GM23338 (cell line): ENCODE measurements around the gene FOXD2. TPM values are rescaled to one million over a fixed set of nuclear protein-coding genes. Genes with fewer than 3 reads are reported as not detected.

ENCODE experiments used
- ATAC-seq: fragments of 200-7000 bp; cut with Tn5 transposase; 3 replicates; pipeline ENCODE4 v1.9.1; 2020
- DNase-seq: peaks from one replicate; pipeline ENCODE4 v3.0.0-alpha.2; 2015; ENCODE audit warnings: low spot score
- H2AFZ ChIP-seq: fragments of 200-600 bp; sonication (generic); 2 replicates; pipeline ENCODE4 v1.8.0; 2016; ENCODE audit warnings: antibody characterized with exemption, mild to moderate bottlenecking, moderate library complexity
- H3F3A ChIP-seq: fragments of 200-600 bp; sonication (generic); replicated peaks from 2 replicates; pipeline ENCODE4 v1.8.0; 2017; ENCODE audit warnings: antibody characterized with exemption, mixed run types, low read depth
- H3K27ac ChIP-seq: fragments of 200-600 bp; sonication (generic); 2 replicates; pipeline ENCODE4 v1.6.1; 2016; ENCODE audit warnings: low read depth
- H3K27me3 ChIP-seq: fragments of 200-600 bp; sonication (generic); 2 replicates; pipeline ENCODE4 v1.8.0; 2016; ENCODE audit warnings: mild to moderate bottlenecking, mixed run types, moderate library complexity; ENCODE audit not compliant: insufficient read depth
- H3K36me3 ChIP-seq: fragments of 200-600 bp; sonication (generic); 2 replicates; pipeline ENCODE4 v1.8.0; 2016; ENCODE audit warnings: mild to moderate bottlenecking; ENCODE audit not compliant: insufficient read depth
- H3K4me1 ChIP-seq: fragments of 200-600 bp; sonication (generic); 2 replicates; pipeline ENCODE4 v1.8.0; 2016; ENCODE audit warnings: mild to moderate bottlenecking, moderate library complexity; ENCODE audit not compliant: insufficient read depth
- H3K4me2 ChIP-seq: fragments of 200-600 bp; sonication (generic); 2 replicates; pipeline ENCODE4 v1.7.1; 2017; ENCODE audit warnings: mixed run types
- H3K4me3 ChIP-seq: fragments of 200-600 bp; sonication (generic); 2 replicates; pipeline ENCODE4 v1.6.1; 2016; ENCODE audit warnings: mixed run types
- H3K79me2 ChIP-seq: fragments of 200-600 bp; sonication (generic); replicated peaks from 2 replicates; pipeline ENCODE4 v1.8.0; 2017; ENCODE audit warnings: mild to moderate bottlenecking; ENCODE audit not compliant: insufficient read depth
- H3K9me2 ChIP-seq: fragments of 200-600 bp; sonication (generic); 2 replicates; pipeline ENCODE4 v1.8.0; 2017; ENCODE audit not compliant: insufficient read depth
- H4K20me1 ChIP-seq: fragments of 200-600 bp; sonication (generic); replicated peaks from 2 replicates; pipeline ENCODE4 v1.8.0; 2017; ENCODE audit warnings: mild to moderate bottlenecking; ENCODE audit not compliant: insufficient read depth
- H3K27ac Mint-ChIP-seq: 2 replicates; pipeline ENCODE4 v1.8.0; 2020; ENCODE audit warnings: inconsistent platforms, mild to moderate bottlenecking, moderate library complexity, mixed read lengths
- H3K27me3 Mint-ChIP-seq: 3 replicates; pipeline ENCODE4 v1.8.0; 2022; ENCODE audit warnings: low read depth, mild to moderate bottlenecking, moderate library complexity, mixed read lengths, inconsistent platforms; ENCODE audit not compliant: insufficient read depth, poor library complexity
- H3K36me3 Mint-ChIP-seq: 3 replicates; pipeline ENCODE4 v1.8.0; 2021; ENCODE audit warnings: low read depth, mild to moderate bottlenecking, inconsistent platforms, moderate library complexity, mixed read lengths
- H3K4me1 Mint-ChIP-seq: 3 replicates; pipeline ENCODE4 v1.8.0; 2020; ENCODE audit warnings: mild to moderate bottlenecking, inconsistent platforms, mixed read lengths
- H3K4me3 Mint-ChIP-seq: 3 replicates; pipeline ENCODE4 v1.8.0; 2021; ENCODE audit warnings: moderate library complexity, mild to moderate bottlenecking, inconsistent platforms, mixed read lengths
- H3K9me3 Mint-ChIP-seq: 3 replicates; pipeline ENCODE4 v1.8.0; 2020; ENCODE audit warnings: moderate library complexity, mild to moderate bottlenecking, inconsistent platforms, mixed read lengths
- CREB1 ChIP-seq: fragments of 250-450 bp; sonication (Bioruptor Pico); IDR thresholded peaks from 2 replicates; pipeline ENCODE4 v1.5.0; 2020; ENCODE audit warnings: low read depth, mild to moderate bottlenecking, moderate library complexity
- EZH2 ChIP-seq: fragments of 200-600 bp; sonication (generic); IDR thresholded peaks from one replicate; pipeline ENCODE4 v1.8.0; 2017; ENCODE audit warnings: antibody characterized with exemption, mild to moderate bottlenecking, low read depth; ENCODE audit not compliant: unreplicated experiment
- EZH2phosphoT487 ChIP-seq: fragments of 200-600 bp; sonication (generic); IDR thresholded peaks from one replicate; pipeline ENCODE4 v1.8.1; 2018; ENCODE audit warnings: antibody characterized with exemption; ENCODE audit not compliant: unreplicated experiment
- JUNB ChIP-seq: IDR thresholded peaks from one replicate; pipeline ENCODE4 v1.6.1; 2016; ENCODE audit warnings: antibody characterized with exemption; ENCODE audit not compliant: unreplicated experiment
- NANOG ChIP-seq: IDR thresholded peaks from 2 replicates; pipeline ENCODE4 v1.6.1; 2016; ENCODE audit warnings: antibody characterized with exemption, borderline replicate concordance
- POLR2AphosphoS5 ChIP-seq: IDR thresholded peaks from 2 replicates; pipeline ENCODE4 v1.6.1; 2016; ENCODE audit warnings: antibody characterized with exemption, low read depth
- STAT1 ChIP-seq: IDR thresholded peaks from one replicate; pipeline ENCODE4 v1.6.1; 2016; ENCODE audit warnings: antibody characterized with exemption; ENCODE audit not compliant: unreplicated experiment
- ZNF114 ChIP-seq: fragments of 250-450 bp; sonication (Bioruptor Pico); IDR thresholded peaks from 2 replicates; pipeline ENCODE4 v1.5.0; 2020; ENCODE audit warnings: mild to moderate bottlenecking, moderate library complexity
- ZNF331 ChIP-seq: fragments of 250-450 bp; sonication (Bioruptor Pico); IDR thresholded peaks from 2 replicates; pipeline ENCODE4 v1.5.0; 2020; ENCODE audit warnings: low read depth, mild to moderate bottlenecking, moderate library complexity
- polyA plus RNA-seq: library from polyadenylated mRNA; unstranded; fragments of >200 nt; fragmentation: Nextera tagmentation; extraction: Ambion mirVana; gene quantifications from 2 replicates; pipeline ENCODE4 v1.2.1, GENCODE V29; 2016
- total RNA-seq: library from RNA; depleted of rRNA; stranded (reverse); fragments of >200 nt; shearing (Covaris generic); gene quantifications from 2 replicates; pipeline ENCODE4 v1.2.3, GENCODE V29; 2014
- TF ChIP-seq, protein P1 (sequence below): IDR thresholded peaks from one replicate; pipeline ENCODE4 v1.6.1; 2018; ENCODE audit warnings: antibody characterized with exemption; ENCODE audit not compliant: unreplicated experiment
- TF ChIP-seq, protein P2 (sequence below), 2 experiments: fragments of 200-600 bp in 1 of 2; sonication (generic) in 1 of 2; conservative IDR thresholded peaks; 2 replicates each; pipeline versions ENCODE4 v1.5.1 to v1.6.1; 2016 to 2017; ENCODE audit warnings: antibody characterized with exemption in 2 of 2, low read depth in 2 of 2, mild to moderate bottlenecking in 2 of 2, moderate library complexity in 1 of 2
- TF ChIP-seq, protein P3 (sequence below): IDR thresholded peaks from 2 replicates; pipeline ENCODE4 v1.6.1; 2016; ENCODE audit warnings: antibody characterized with exemption
- TF ChIP-seq, protein P4 (sequence below): fragments of 250-450 bp; sonication (Bioruptor Pico); IDR thresholded peaks from 2 replicates; pipeline ENCODE4 v1.5.0; 2020; ENCODE audit warnings: mild to moderate bottlenecking, moderate library complexity

FOXD2 gene
- total and polyA plus RNA-seq, 2 experiments from 2014 or later = 0.28 TPM; not detected in 1

DNA sequence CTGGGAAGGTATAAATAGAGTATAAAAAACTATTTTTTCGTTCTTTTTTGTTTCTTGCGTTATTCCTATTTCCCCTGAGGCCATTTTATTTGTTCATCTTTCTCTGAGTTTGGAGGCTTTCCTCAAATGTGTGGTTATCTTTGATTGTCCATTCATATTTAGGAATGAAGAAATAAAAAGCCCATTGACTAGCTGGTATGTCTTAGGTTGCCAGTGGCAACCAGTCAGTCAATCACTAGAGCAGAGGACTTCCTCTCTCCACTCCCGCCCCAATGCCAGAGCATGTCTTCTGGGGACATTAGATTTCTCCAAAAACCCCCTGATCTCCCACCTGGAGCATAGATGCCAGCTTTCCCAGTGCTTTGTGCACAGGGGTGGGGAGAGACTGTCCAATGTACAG, 42.4 kb upstream of the FOXD2 start:
- Histone ChIP-seq H3K36me3 (no peaks in the 10 kb centered on the region), H3K9me2 (no peaks in the 10 kb centered on the region), H3K4me2 (no peak overlapping the region), H4K20me1 (no peaks in the 10 kb centered on the region), H3K27ac (no peak overlapping the region), H3K79me2 (no peaks in the 10 kb centered on the region), H3K4me3 (no peak overlapping the region), H3K4me1 (no peaks in the 10 kb centered on the region), H3K27me3 (no peaks in the 10 kb centered on the region), H2AFZ (no peak overlapping the region), H3F3A (no peaks in the 10 kb centered on the region)
- Mint-ChIP-seq H3K4me3 (no peak overlapping the region), H3K36me3 (no peaks in the 10 kb centered on the region), H3K27me3 (peaks cover 3% of the 10 kb centered on the region), H3K27ac (no peak overlapping the region), H3K9me3 (no peaks in the 10 kb centered on the region), H3K4me1 (no peaks in the 10 kb centered on the region)
- ATAC-seq (no peak), DNase-seq (no peak)
- TF ChIP-seq STAT1 (no peak), ZNF331 (CRISPR knock-in tag) (no peak), EZH2 (no peak), NANOG (no peak), ZNF114 (CRISPR knock-in tag) (no peak), EZH2phosphoT487 (no peak), POLR2AphosphoS5 (no peak), CREB1 (CRISPR knock-in tag) (no peak), JUNB (no peak)
- TF ChIP-seq, protein P1, sequence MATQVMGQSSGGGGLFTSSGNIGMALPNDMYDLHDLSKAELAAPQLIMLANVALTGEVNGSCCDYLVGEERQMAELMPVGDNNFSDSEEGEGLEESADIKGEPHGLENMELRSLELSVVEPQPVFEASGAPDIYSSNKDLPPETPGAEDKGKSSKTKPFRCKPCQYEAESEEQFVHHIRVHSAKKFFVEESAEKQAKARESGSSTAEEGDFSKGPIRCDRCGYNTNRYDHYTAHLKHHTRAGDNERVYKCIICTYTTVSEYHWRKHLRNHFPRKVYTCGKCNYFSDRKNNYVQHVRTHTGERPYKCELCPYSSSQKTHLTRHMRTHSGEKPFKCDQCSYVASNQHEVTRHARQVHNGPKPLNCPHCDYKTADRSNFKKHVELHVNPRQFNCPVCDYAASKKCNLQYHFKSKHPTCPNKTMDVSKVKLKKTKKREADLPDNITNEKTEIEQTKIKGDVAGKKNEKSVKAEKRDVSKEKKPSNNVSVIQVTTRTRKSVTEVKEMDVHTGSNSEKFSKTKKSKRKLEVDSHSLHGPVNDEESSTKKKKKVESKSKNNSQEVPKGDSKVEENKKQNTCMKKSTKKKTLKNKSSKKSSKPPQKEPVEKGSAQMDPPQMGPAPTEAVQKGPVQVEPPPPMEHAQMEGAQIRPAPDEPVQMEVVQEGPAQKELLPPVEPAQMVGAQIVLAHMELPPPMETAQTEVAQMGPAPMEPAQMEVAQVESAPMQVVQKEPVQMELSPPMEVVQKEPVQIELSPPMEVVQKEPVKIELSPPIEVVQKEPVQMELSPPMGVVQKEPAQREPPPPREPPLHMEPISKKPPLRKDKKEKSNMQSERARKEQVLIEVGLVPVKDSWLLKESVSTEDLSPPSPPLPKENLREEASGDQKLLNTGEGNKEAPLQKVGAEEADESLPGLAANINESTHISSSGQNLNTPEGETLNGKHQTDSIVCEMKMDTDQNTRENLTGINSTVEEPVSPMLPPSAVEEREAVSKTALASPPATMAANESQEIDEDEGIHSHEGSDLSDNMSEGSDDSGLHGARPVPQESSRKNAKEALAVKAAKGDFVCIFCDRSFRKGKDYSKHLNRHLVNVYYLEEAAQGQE = no peak
- TF ChIP-seq, protein P2, sequence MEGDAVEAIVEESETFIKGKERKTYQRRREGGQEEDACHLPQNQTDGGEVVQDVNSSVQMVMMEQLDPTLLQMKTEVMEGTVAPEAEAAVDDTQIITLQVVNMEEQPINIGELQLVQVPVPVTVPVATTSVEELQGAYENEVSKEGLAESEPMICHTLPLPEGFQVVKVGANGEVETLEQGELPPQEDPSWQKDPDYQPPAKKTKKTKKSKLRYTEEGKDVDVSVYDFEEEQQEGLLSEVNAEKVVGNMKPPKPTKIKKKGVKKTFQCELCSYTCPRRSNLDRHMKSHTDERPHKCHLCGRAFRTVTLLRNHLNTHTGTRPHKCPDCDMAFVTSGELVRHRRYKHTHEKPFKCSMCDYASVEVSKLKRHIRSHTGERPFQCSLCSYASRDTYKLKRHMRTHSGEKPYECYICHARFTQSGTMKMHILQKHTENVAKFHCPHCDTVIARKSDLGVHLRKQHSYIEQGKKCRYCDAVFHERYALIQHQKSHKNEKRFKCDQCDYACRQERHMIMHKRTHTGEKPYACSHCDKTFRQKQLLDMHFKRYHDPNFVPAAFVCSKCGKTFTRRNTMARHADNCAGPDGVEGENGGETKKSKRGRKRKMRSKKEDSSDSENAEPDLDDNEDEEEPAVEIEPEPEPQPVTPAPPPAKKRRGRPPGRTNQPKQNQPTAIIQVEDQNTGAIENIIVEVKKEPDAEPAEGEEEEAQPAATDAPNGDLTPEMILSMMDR (conservative IDR thresholded peaks at IDR 0.05; ENCODE audit: low read depth in 2 of 2) = no peak
- TF ChIP-seq, protein P3, sequence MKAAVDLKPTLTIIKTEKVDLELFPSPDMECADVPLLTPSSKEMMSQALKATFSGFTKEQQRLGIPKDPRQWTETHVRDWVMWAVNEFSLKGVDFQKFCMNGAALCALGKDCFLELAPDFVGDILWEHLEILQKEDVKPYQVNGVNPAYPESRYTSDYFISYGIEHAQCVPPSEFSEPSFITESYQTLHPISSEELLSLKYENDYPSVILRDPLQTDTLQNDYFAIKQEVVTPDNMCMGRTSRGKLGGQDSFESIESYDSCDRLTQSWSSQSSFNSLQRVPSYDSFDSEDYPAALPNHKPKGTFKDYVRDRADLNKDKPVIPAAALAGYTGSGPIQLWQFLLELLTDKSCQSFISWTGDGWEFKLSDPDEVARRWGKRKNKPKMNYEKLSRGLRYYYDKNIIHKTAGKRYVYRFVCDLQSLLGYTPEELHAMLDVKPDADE = no peak
- TF ChIP-seq, protein P4, sequence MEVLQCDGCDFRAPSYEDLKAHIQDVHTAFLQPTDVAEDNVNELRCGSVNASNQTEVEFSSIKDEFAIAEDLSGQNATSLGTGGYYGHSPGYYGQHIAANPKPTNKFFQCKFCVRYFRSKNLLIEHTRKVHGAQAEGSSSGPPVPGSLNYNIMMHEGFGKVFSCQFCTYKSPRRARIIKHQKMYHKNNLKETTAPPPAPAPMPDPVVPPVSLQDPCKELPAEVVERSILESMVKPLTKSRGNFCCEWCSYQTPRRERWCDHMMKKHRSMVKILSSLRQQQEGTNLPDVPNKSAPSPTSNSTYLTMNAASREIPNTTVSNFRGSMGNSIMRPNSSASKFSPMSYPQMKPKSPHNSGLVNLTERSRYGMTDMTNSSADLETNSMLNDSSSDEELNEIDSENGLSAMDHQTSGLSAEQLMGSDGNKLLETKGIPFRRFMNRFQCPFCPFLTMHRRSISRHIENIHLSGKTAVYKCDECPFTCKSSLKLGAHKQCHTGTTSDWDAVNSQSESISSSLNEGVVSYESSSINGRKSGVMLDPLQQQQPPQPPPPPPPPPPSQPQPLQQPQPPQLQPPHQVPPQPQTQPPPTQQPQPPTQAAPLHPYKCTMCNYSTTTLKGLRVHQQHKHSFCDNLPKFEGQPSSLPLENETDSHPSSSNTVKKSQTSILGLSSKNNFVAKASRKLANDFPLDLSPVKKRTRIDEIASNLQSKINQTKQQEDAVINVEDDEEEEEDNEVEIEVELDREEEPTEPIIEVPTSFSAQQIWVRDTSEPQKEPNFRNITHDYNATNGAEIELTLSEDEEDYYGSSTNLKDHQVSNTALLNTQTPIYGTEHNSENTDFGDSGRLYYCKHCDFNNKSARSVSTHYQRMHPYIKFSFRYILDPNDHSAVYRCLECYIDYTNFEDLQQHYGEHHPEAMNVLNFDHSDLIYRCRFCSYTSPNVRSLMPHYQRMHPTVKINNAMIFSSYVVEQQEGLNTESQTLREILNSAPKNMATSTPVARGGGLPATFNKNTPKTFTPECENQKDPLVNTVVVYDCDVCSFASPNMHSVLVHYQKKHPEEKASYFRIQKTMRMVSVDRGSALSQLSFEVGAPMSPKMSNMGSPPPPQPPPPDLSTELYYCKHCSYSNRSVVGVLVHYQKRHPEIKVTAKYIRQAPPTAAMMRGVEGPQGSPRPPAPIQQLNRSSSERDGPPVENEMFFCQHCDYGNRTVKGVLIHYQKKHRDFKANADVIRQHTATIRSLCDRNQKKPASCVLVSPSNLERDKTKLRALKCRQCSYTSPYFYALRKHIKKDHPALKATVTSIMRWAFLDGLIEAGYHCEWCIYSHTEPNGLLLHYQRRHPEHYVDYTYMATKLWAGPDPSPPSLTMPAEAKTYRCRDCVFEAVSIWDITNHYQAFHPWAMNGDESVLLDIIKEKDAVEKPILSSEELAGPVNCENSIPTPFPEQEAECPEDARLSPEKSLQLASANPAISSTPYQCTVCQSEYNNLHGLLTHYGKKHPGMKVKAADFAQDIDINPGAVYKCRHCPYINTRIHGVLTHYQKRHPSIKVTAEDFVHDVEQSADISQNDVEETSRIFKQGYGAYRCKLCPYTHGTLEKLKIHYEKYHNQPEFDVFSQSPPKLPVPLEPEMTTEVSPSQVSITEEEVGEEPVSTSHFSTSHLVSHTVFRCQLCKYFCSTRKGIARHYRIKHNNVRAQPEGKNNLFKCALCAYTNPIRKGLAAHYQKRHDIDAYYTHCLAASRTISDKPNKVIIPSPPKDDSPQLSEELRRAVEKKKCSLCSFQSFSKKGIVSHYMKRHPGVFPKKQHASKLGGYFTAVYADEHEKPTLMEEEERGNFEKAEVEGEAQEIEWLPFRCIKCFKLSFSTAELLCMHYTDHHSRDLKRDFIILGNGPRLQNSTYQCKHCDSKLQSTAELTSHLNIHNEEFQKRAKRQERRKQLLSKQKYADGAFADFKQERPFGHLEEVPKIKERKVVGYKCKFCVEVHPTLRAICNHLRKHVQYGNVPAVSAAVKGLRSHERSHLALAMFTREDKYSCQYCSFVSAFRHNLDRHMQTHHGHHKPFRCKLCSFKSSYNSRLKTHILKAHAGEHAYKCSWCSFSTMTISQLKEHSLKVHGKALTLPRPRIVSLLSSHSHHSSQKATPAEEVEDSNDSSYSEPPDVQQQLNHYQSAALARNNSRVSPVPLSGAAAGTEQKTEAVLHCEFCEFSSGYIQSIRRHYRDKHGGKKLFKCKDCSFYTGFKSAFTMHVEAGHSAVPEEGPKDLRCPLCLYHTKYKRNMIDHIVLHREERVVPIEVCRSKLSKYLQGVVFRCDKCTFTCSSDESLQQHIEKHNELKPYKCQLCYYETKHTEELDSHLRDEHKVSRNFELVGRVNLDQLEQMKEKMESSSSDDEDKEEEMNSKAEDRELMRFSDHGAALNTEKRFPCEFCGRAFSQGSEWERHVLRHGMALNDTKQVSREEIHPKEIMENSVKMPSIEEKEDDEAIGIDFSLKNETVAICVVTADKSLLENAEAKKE = no peak
